ENCODE results near the gene MYOZ2. TPM values are rescaled to one million over a fixed set of nuclear protein-coding genes. Genes with fewer than 3 reads are reported as not detected.

MYOZ2 gene
- total and polyA plus RNA-seq, 3 experiments from 2014 or later, result not detected

GRCh38 chr4:119103263-119103662, 32.4 kb upstream of the MYOZ2 start:
- Mint-ChIP-seq H3K4me1 (peaks cover 0 to 8% (median 4%) of the 10 kb centered on the region in 3 donors), H3K4me3 (no peak overlapping the region), H3K9me3 (no peaks in the 10 kb centered on the region), H3K27ac (no peak overlapping the region), H3K27me3 (peaks cover 0 to 10% of the 10 kb centered on the region in 2 donors), H3K36me3 (peaks cover 0 to 3% (median 0%) of the 10 kb centered on the region in 3 donors)
- H3K9me3 ChIP-seq (ENCODE audit: low read length), result no peaks in the 10 kb centered on the region
- DNase-seq, result no peak
- no peaks in the 10 kb centered on the region for H3K27me3 ChIP-seq (ENCODE audit: insufficient read depth, low read length, poor library complexity, severe bottlenecking)
- H3K36me3 ChIP-seq (ENCODE audit: insufficient read depth, low read length), result no peaks in the 10 kb centered on the region
- H3K4me1 ChIP-seq (ENCODE audit: insufficient read depth, low read length), result no peaks in the 10 kb centered on the region
- POLR2A ChIA-PET, result no interaction called here
- H3K4me3 ChIP-seq (ENCODE audit: low read length), result no peak overlapping the region
- CTCF ChIA-PET, result interaction anchor here (2.4 kb wide), 1 partner anchor 61 kb away, joined by 8 read pairs; no protein-coding TSS in a partner anchor
- H3K27ac ChIP-seq (ENCODE audit: low read depth, low read length), result no peak overlapping the region

- Histone ChIP-seq H3K27ac (ENCODE audit: low read depth, low read length) (no peak overlapping the region), H3K36me3 (ENCODE audit: insufficient read depth, low read length) (no peaks in the 10 kb centered on the region), H3K4me1 (ENCODE audit: insufficient read depth, low read length) (no peaks in the 10 kb centered on the region), H3K9me3 (ENCODE audit: low read length) (no peaks in the 10 kb centered on the region), H3K27me3 (ENCODE audit: insufficient read depth, low read length, poor library complexity, severe bottlenecking) (no peaks in the 10 kb centered on the region), H3K4me3 (ENCODE audit: low read length) (no peak overlapping the region)
- H3K4me1 Mint-ChIP-seq, result peaks cover 0 to 8% (median 4%) of the 10 kb centered on the region in 3 donors
- DNase-seq, result no peak
- ChIA-PET CTCF (no interaction called here), POLR2A (no interaction called here)
- H3K4me3 Mint-ChIP-seq, result no peak overlapping the region
- no peaks in the 10 kb centered on the region for H3K9me3 Mint-ChIP-seq
- peaks cover 0 to 10% of the 10 kb centered on the region in 2 donors for H3K27me3 Mint-ChIP-seq
- no peaks in the 10 kb centered on the region for H3K36me3 Mint-ChIP-seq
- no peak overlapping the region for H3K27ac Mint-ChIP-seq
These were observed 30.9 kb upstream of the MYOZ2 start for GRCh38 chr4:119104644-119105273.

- H3K36me3 ChIP-seq (ENCODE audit: insufficient read depth, low read length), result no peaks in the 10 kb centered on the region
- peaks cover 0 to 8% (median 4%) of the 10 kb centered on the region in 3 donors for H3K4me1 Mint-ChIP-seq
- H3K4me3 Mint-ChIP-seq, result no peak overlapping the region
- ChIA-PET POLR2A (no interaction called here), CTCF (no interaction called here)
- peaks cover 1 to 5% of the 10 kb centered on the region in 2 donors for H3K27me3 Mint-ChIP-seq
- no peak overlapping the region for H3K27ac ChIP-seq (ENCODE audit: low read depth, low read length)
- no peak overlapping the region for H3K4me3 ChIP-seq (ENCODE audit: low read length)
- no peaks in the 10 kb centered on the region for H3K27me3 ChIP-seq (ENCODE audit: insufficient read depth, low read length, poor library complexity, severe bottlenecking)
- no peaks in the 10 kb centered on the region for H3K9me3 Mint-ChIP-seq
- H3K9me3 ChIP-seq (ENCODE audit: low read length), result no peaks in the 10 kb centered on the region
- DNase-seq, result no peak
- no peaks in the 10 kb centered on the region for H3K4me1 ChIP-seq (ENCODE audit: insufficient read depth, low read length)
- H3K27ac Mint-ChIP-seq, result no peak overlapping the region
- H3K36me3 Mint-ChIP-seq, result no peaks in the 10 kb centered on the region
These were observed 30.0 kb upstream of the MYOZ2 start for GRCh38 chr4:119105605-119106004.

GRCh38 chr4:119106036-119107000, 29.3 kb upstream of the MYOZ2 start:
- no peaks in the 10 kb centered on the region for H3K36me3 ChIP-seq (ENCODE audit: insufficient read depth, low read length)
- no peaks in the 10 kb centered on the region for H3K9me3 Mint-ChIP-seq
- POLR2A ChIA-PET, result no interaction called here
- no peaks in the 10 kb centered on the region for H3K27me3 ChIP-seq (ENCODE audit: insufficient read depth, low read length, poor library complexity, severe bottlenecking)
- CTCF ChIA-PET, result no interaction called here
- H3K4me3 Mint-ChIP-seq, result no peak overlapping the region
- H3K4me3 ChIP-seq (ENCODE audit: low read length), result no peak overlapping the region
- H3K27ac ChIP-seq (ENCODE audit: low read depth, low read length), result no peak overlapping the region
- peaks cover 1 to 3% of the 10 kb centered on the region in 2 donors for H3K27me3 Mint-ChIP-seq
- H3K9me3 ChIP-seq (ENCODE audit: low read length), result no peaks in the 10 kb centered on the region
- H3K27ac Mint-ChIP-seq, result peak overlapping the region in 1 of 8 donors; percentile 76
- H3K4me1 ChIP-seq (ENCODE audit: insufficient read depth, low read length), result no peaks in the 10 kb centered on the region
- H3K4me1 Mint-ChIP-seq, result peaks cover 0 to 8% (median 4%) of the 10 kb centered on the region in 3 donors
- no peaks in the 10 kb centered on the region for H3K36me3 Mint-ChIP-seq
- DNase-seq, result no peak

GRCh38 chr4:119110121-119110520, 25.5 kb upstream of the MYOZ2 start:
- no peaks in the 10 kb centered on the region for H3K36me3 ChIP-seq (ENCODE audit: insufficient read depth, low read length)
- H3K4me3 Mint-ChIP-seq, result no peak overlapping the region
- ChIA-PET POLR2A (no interaction called here), CTCF (no interaction called here)
- peaks cover 1 to 10% of the 10 kb centered on the region in 2 donors for H3K27me3 Mint-ChIP-seq
- no peaks in the 10 kb centered on the region for H3K9me3 Mint-ChIP-seq
- no peak overlapping the region for H3K4me3 ChIP-seq (ENCODE audit: low read length)
- H3K27ac ChIP-seq (ENCODE audit: low read depth, low read length), result no peak overlapping the region
- H3K27me3 ChIP-seq (ENCODE audit: insufficient read depth, low read length, poor library complexity, severe bottlenecking), result no peaks in the 10 kb centered on the region
- DNase-seq, result no peak
- H3K9me3 ChIP-seq (ENCODE audit: low read length), result no peaks in the 10 kb centered on the region
- H3K36me3 Mint-ChIP-seq, result no peaks in the 10 kb centered on the region
- peaks cover 4 to 9% (median 4%) of the 10 kb centered on the region in 3 donors for H3K4me1 Mint-ChIP-seq
- no peaks in the 10 kb centered on the region for H3K4me1 ChIP-seq (ENCODE audit: insufficient read depth, low read length)
- no peak overlapping the region for H3K27ac Mint-ChIP-seq

- POLR2A ChIA-PET, result no interaction called here
- Histone ChIP-seq H3K9me3 (ENCODE audit: low read length) (no peaks in the 10 kb centered on the region), H3K4me3 (ENCODE audit: low read length) (no peak overlapping the region), H3K27me3 (ENCODE audit: insufficient read depth, low read length, poor library complexity, severe bottlenecking) (no peaks in the 10 kb centered on the region), H3K4me1 (ENCODE audit: insufficient read depth, low read length) (no peaks in the 10 kb centered on the region), H3K27ac (ENCODE audit: low read depth, low read length) (no peak overlapping the region), H3K36me3 (ENCODE audit: insufficient read depth, low read length) (no peaks in the 10 kb centered on the region)
- Mint-ChIP-seq H3K4me1 (peaks cover 2 to 4% (median 4%) of the 10 kb centered on the region in 3 donors), H3K27me3 (peaks cover 1 to 18% of the 10 kb centered on the region in 2 donors), H3K4me3 (no peak overlapping the region), H3K36me3 (no peaks in the 10 kb centered on the region), H3K27ac (peak overlapping the region in 1 of 8 donors; percentile 3), H3K9me3 (no peaks in the 10 kb centered on the region)
- DNase-seq, result no peak
- CTCF ChIA-PET, result no interaction called here
These were observed 24.3 kb upstream of the MYOZ2 start for GRCh38 chr4:119111296-119111695.

- POLR2A ChIA-PET, result no interaction called here
- H3K4me3 Mint-ChIP-seq, result no peak overlapping the region
- H3K4me1 ChIP-seq (ENCODE audit: insufficient read depth, low read length), result no peaks in the 10 kb centered on the region
These were observed 22.5 kb upstream of the MYOZ2 start for GRCh38 chr4:119113033-119113655.

GRCh38 chr4:119116021-119116420, 19.6 kb upstream of the MYOZ2 start:
- H3K27me3 Mint-ChIP-seq, result peaks cover 0 to 21% of the 10 kb centered on the region in 2 donors
- no peak overlapping the region for H3K4me3 Mint-ChIP-seq
- H3K36me3 ChIP-seq (ENCODE audit: insufficient read depth, low read length), result no peaks in the 10 kb centered on the region
- no peaks in the 10 kb centered on the region for H3K4me1 ChIP-seq (ENCODE audit: insufficient read depth, low read length)
- no peaks in the 10 kb centered on the region for H3K27me3 ChIP-seq (ENCODE audit: insufficient read depth, low read length, poor library complexity, severe bottlenecking)
- no peaks in the 10 kb centered on the region for H3K9me3 Mint-ChIP-seq
- H3K27ac Mint-ChIP-seq, result no peak overlapping the region
- CTCF ChIA-PET, result no interaction called here
- POLR2A ChIA-PET, result no interaction called here
- no peak for DNase-seq
- no peak overlapping the region for H3K27ac ChIP-seq (ENCODE audit: low read depth, low read length)
- H3K9me3 ChIP-seq (ENCODE audit: low read length), result no peaks in the 10 kb centered on the region
- no peak overlapping the region for H3K4me3 ChIP-seq (ENCODE audit: low read length)
- peaks cover 0 to 4% (median 4%) of the 10 kb centered on the region in 3 donors for H3K4me1 Mint-ChIP-seq
- H3K36me3 Mint-ChIP-seq, result no peaks in the 10 kb centered on the region

More at GRCh38 chr4:119113033-119113655, 22.5 kb upstream of the MYOZ2 start:
- CTCF ChIA-PET, result interaction anchor here (1.2 kb wide), 1 partner anchor 21 kb away, joined by 3 read pairs; no protein-coding TSS in a partner anchor
- DNase-seq, result no peak
- Mint-ChIP-seq H3K27ac (no peak overlapping the region), H3K36me3 (no peaks in the 10 kb centered on the region), H3K4me1 (peaks cover 0 to 4% (median 4%) of the 10 kb centered on the region in 3 donors), H3K27me3 (peaks cover 1 to 21% of the 10 kb centered on the region in 2 donors), H3K9me3 (no peaks in the 10 kb centered on the region)
- H3K27me3 ChIP-seq (ENCODE audit: insufficient read depth, low read length, poor library complexity, severe bottlenecking), result no peaks in the 10 kb centered on the region
- H3K9me3 ChIP-seq (ENCODE audit: low read length), result no peaks in the 10 kb centered on the region
- H3K4me3 ChIP-seq (ENCODE audit: low read length), result no peak overlapping the region
- H3K27ac ChIP-seq (ENCODE audit: low read depth, low read length), result no peak overlapping the region
- H3K36me3 ChIP-seq (ENCODE audit: insufficient read depth, low read length), result no peaks in the 10 kb centered on the region
